Fibroblast of lung (primary cell): ENCODE results near the gene MAN1A1.

Experiments
- CTCF ChIP-seq, 2 donors: IDR thresholded peaks in 1 of 2; conservative IDR thresholded peaks in 1 of 2; 1 replicate in 1 of 2; 2 replicates in 1 of 2; pipeline ENCODE4 v1.5.1; 2011 to 2012; ENCODE audit warnings: low read length in 2 of 2, control low read depth in 1 of 2, inconsistent platforms in 1 of 2, low read depth in 1 of 2, mild to moderate bottlenecking in 1 of 2
- EZH2 ChIP-seq: IDR thresholded peaks from 2 replicates; pipeline ENCODE4 v1.5.1; 2012; ENCODE audit warnings: low read length, control low read depth, mild to moderate bottlenecking; ENCODE audit errors: missing control alignments

GRCh38 chr6:119152187-119152586 lies 197.4 kb downstream of the MAN1A1 start:
- TF ChIP-seq CTCF (conservative IDR thresholded peaks at IDR 0.05 in 1 of 2, IDR thresholded peaks at IDR 0.05 in 1 of 2; ENCODE audit: low read depth in 1 of 2, low read length in 2 of 2): no peak
- no peak for TF ChIP-seq EZH2
